ENCODE measurements around the gene PDXDC1. TPM values are rescaled to one million over a fixed set of nuclear protein-coding genes. Genes with fewer than 3 reads are reported as not detected.
"Not testable (repeated sequence)": the region's sequence is repeated elsewhere in the genome, so short reads cannot be mapped to it uniquely, and the experiment has no call there.

The PDXDC1 gene
- total RNA-seq, 2 donors from 2014 or later, result 79.1 to 97.4 TPM

DNA sequence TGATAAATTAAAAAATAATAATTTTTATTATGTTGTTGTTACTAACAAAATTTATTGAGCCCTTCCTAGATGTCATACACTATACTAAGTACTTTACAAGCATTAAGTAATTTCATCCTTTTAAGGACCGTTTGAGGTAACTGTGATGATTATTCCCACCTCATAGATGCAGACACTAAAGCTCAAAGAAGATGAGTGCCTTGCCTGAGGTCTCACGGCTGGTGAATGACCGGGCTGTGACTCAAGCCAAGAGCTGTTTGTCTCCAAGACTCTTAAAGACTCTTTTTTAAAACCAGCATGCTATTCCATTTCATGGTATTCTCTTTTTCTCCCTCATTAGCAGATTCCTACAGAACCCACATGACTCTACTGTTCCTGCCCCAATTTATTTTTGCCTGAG, 193.5 kb downstream of the PDXDC1 start:
- not testable (repeated sequence) for H3K9me3 ChIP-seq; H3K27ac ChIP-seq; ATAC-seq (ENCODE audit: insufficient number of reproducible peaks, low FRiP score, low read depth); DNase-seq (ENCODE audit: low spot score); H3K27me3 ChIP-seq (replicated peaks; ENCODE audit: insufficient read depth); H3K4me1 ChIP-seq (ENCODE audit: control insufficient read depth in 1 of 2, low read depth in 2 of 2); H3K36me3 ChIP-seq; H3K4me3 ChIP-seq

DNA sequence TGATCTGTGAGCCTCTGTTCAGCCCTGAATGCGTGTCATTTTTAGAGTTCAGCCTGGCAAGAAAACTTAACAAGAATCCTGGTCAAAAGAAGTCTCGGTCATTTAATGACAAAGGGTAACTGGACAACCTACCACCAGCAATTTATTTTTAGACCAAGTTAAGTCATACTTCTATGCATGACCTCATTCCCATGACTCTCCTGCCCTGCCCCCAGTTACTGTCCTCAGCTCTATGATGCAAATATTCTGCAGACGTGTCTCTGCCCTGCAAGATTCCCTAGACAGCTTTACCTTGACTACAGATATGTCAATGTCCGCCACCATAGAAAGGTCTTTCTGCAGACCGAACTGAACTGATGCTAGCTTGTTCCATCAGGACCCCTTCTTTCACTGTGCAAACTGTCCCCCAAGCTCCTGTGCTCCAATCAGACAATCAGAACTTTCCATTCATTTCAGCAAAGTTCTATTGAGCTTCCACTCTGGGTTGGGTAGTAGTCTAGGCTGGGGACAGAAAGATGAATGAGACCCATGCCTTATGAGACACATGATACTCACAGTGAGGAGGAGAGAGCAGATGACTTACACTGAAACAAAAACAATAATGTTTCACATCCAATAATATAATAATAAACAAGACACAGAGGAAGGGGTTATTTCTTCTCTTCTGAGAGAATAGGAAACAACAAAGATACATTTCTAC, 194.3 kb downstream of the PDXDC1 start:
- H3K27me3 ChIP-seq (replicated peaks; ENCODE audit: insufficient read depth); H3K4me1 ChIP-seq (ENCODE audit: control insufficient read depth in 1 of 2, low read depth in 2 of 2); H3K4me3 ChIP-seq; H3K36me3 ChIP-seq; DNase-seq (ENCODE audit: low spot score); ATAC-seq (ENCODE audit: insufficient number of reproducible peaks, low FRiP score, low read depth); H3K27ac ChIP-seq; H3K9me3 ChIP-seq: not testable (repeated sequence)

DNA sequence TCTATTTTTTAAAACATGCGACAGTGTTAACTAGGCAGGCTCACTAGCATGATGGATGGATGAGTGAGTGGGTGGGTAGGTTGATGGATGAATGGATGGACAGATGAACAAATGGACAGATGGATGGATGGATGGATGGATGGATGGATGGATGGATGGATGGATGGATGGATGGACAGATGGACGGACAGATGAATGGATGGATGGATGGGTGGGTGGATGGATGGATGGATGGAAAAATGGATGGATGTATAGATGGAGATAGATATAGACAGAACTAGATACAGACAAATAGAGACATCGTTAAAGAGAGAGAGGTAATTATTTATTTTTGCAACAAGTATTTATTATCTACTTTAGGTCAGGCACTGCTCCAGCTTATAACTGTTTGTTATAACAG, 205.1 kb downstream of the PDXDC1 start:
- H3K4me1 ChIP-seq (ENCODE audit: control insufficient read depth in 1 of 2, low read depth in 2 of 2); H3K27me3 ChIP-seq (replicated peaks; ENCODE audit: insufficient read depth); H3K27ac ChIP-seq; DNase-seq (ENCODE audit: low spot score); H3K4me3 ChIP-seq; ATAC-seq (ENCODE audit: insufficient number of reproducible peaks, low FRiP score, low read depth); H3K9me3 ChIP-seq; H3K36me3 ChIP-seq: not testable (repeated sequence)

DNA sequence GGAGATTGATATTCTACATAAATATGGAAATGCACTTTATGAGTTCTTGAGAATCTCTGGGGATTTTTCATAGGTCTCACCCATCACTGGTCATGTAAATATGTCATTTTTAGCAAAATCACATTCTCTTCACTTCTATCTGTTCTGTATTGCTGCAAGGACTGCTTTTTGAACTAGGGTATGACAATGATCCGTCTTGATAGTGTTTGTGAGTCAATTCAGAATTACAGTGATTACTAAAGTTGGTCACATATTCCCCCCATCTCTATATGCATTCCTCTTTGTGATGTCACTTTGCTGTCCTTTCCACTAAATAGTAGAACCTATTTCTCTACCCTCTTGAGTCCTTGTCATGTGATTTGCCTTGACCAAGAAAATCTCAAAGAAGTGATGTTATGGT, 206.1 kb downstream of the PDXDC1 start:
- not testable (repeated sequence) for DNase-seq (ENCODE audit: low spot score); H3K4me3 ChIP-seq; ATAC-seq (ENCODE audit: insufficient number of reproducible peaks, low FRiP score, low read depth); H3K4me1 ChIP-seq (ENCODE audit: control insufficient read depth in 1 of 2, low read depth in 2 of 2); H3K27me3 ChIP-seq (replicated peaks; ENCODE audit: insufficient read depth); H3K9me3 ChIP-seq; H3K36me3 ChIP-seq; H3K27ac ChIP-seq

DNA sequence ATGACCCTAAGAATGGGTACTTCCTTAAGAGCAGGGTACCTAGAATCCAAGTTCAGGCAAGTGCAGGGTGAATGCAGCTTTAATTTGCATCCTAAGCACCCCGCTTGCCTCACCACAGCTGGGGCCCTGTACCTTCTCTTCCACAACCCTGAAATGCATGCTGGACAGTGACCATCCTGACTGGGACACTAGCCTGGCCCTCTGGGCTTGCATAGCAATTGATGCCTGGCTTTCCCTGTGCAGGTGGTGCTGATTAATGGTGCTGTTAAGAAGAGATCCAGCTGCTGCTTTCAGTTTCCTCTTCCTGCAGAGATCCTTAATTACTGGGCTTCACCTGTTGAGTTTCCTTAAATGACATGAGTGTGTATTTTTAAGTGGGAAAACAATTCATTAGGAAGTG, 209.2 kb downstream of the PDXDC1 start:
- not testable (repeated sequence) for ATAC-seq (ENCODE audit: insufficient number of reproducible peaks, low FRiP score, low read depth); H3K4me3 ChIP-seq; DNase-seq (ENCODE audit: low spot score); H3K36me3 ChIP-seq; H3K4me1 ChIP-seq (ENCODE audit: control insufficient read depth in 1 of 2, low read depth in 2 of 2); H3K27me3 ChIP-seq (replicated peaks; ENCODE audit: insufficient read depth); H3K9me3 ChIP-seq; H3K27ac ChIP-seq

Other genes with a start within 250 kb of the PDXDC1 start
- gene NPIPA2, start 232.5 kb upstream of the PDXDC1 start, total RNA-seq, result 10 to 100 TPM in 1 of 2 donors, 1 to 10 TPM in 1; 2.6 to 12.8 TPM
- 10 to 100 TPM; 51.6 to 80.3 TPM for gene NOMO1, start 141.3 kb upstream of the PDXDC1 start, total RNA-seq
- gene NPIPA1, start 37.6 kb upstream of the PDXDC1 start, total RNA-seq, result 100 to 1,000 TPM; 101 to 165 TPM
- 10 to 100 TPM; 36.8 to 45.5 TPM for gene NTAN1, start 81.0 kb downstream of the PDXDC1 start, total RNA-seq
- 10 to 100 TPM; 25.0 to 30.2 TPM for gene RRN3, start 119.2 kb downstream of the PDXDC1 start, total RNA-seq